PFSK-1 (cell line): ENCODE results near the gene KLK3.

ENCODE experiments used
- POLR2AphosphoS5 ChIP-seq: IDR thresholded peaks from 2 replicates; pipeline ENCODE4 v1.6.1; 2012; ENCODE audit warnings: low read depth, mild to moderate bottlenecking, control low read depth, low read length, moderate library complexity
- REST ChIP-seq, 2 experiments: IDR thresholded peaks; 2 replicates each; pipeline versions ENCODE4 v1.6.1 to v1.8.0; 2011 to 2012; ENCODE audit warnings: low read depth in 2 of 2, low read length in 2 of 2, control low read depth in 1 of 2, inconsistent platforms in 1 of 2, mild to moderate bottlenecking in 1 of 2, moderate library complexity in 1 of 2; ENCODE audit not compliant: insufficient read depth in 1 of 2
- SIN3A ChIP-seq: IDR thresholded peaks from 2 replicates; pipeline ENCODE4 v1.6.1; 2012; ENCODE audit warnings: mild to moderate bottlenecking, low read length, moderate library complexity, borderline replicate concordance; ENCODE audit not compliant: insufficient read depth
- TAF1 ChIP-seq: IDR thresholded peaks from 2 replicates; pipeline ENCODE4 v1.6.1; 2012; ENCODE audit warnings: low read length, control low read depth, borderline replicate concordance; ENCODE audit not compliant: insufficient read depth

DNA sequence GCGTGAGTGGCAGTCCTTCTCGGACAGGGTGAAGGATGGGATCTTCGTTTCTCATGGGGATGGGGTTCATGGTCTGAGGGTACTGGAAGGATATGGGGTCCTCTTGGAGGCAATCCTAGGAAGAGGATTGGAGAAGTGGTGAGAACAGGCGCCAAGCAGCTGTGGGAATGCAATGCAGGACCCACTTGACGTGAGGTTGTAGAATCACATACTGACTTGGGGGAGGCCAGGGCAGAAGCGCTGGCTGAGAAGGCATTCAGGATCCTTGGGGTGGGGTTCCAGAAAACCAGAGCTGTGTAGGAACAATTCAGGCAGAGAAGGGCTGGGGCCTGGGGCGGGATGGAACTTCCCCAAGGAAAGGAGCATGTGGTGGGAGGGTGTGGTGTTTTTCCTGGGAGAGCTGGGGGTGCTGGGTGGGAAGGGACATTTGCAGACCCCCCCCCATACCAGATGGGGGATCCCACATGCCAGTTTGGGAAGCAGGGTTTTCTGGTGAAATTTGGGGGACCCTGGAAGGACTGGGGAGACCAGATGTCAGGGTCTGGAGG, 32.0 kb upstream of the KLK3 start:
- TF ChIP-seq SIN3A (no peak), TAF1 (no peak), POLR2AphosphoS5 (no peak), REST (IDR thresholded peaks at IDR 0.05; ENCODE audit: insufficient read depth in 1 of 2, low read depth in 2 of 2, low read length in 2 of 2) (no peak)
